HepG2 (cell line): ENCODE measurements around the gene SMIM20. TPM values are rescaled to one million over a fixed set of nuclear protein-coding genes. Genes with fewer than 3 reads are reported as not detected.

Experiments
- AGO2 ChIP-seq: fragments of 200-400 bp; formaldehyde crosslinking; optimal IDR thresholded peaks from 2 replicates; pipeline ENCODE3; 2017; ENCODE audit warnings: mild to moderate bottlenecking, low read depth, low read length, moderate library complexity
- DMAP1 ChIP-seq: IDR thresholded peaks from 2 replicates; pipeline ENCODE4 v1.6.1; 2016
- E2F5 ChIP-seq: sonication (generic); formaldehyde crosslinking; conservative IDR thresholded peaks from 2 replicates; pipeline ENCODE4 v1.4.0; 2020; ENCODE audit warnings: missing genetic modification reagents
- ELF1 ChIP-seq: sonication (generic); formaldehyde crosslinking; IDR thresholded peaks from 2 replicates; pipeline ENCODE4 v1.4.0; 2020; ENCODE audit warnings: missing genetic modification reagents
- FOXO4 ChIP-seq: sonication (generic); formaldehyde crosslinking; conservative IDR thresholded peaks from 2 replicates; pipeline ENCODE4 v1.8.1; 2023; ENCODE audit warnings: missing genetic modification reagents
- PLSCR1 ChIP-seq: sonication (generic); formaldehyde crosslinking; IDR thresholded peaks from 2 replicates; pipeline ENCODE4 v1.5.0; 2020; ENCODE audit warnings: missing genetic modification reagents, mild to moderate bottlenecking, borderline replicate concordance
- REST ChIP-seq, 2 experiments: IDR thresholded peaks; 2 replicates each; pipeline ENCODE4 v1.6.1; 2011 to 2012; ENCODE audit warnings: low read length in 2 of 2, borderline replicate concordance in 1 of 2, low read depth in 1 of 2, mild to moderate bottlenecking in 1 of 2, moderate library complexity in 1 of 2
- SRSF1 ChIP-seq: fragments of 200-400 bp; formaldehyde crosslinking; optimal IDR thresholded peaks from 2 replicates; pipeline ENCODE3; 2017; ENCODE audit warnings: mild to moderate bottlenecking, low read depth, low read length, moderate library complexity
- ZBTB42 ChIP-seq: sonication (generic); formaldehyde crosslinking; IDR thresholded peaks from 2 replicates; pipeline ENCODE4 v1.5.0; 2020; ENCODE audit warnings: mild to moderate bottlenecking, missing genetic modification reagents
- ZNF513 ChIP-seq: sonication (generic); formaldehyde crosslinking; conservative IDR thresholded peaks from 2 replicates; pipeline ENCODE4 v1.5.0; 2020; ENCODE audit warnings: missing genetic modification reagents
- ZNF530 ChIP-seq: sonication (generic); formaldehyde crosslinking; IDR thresholded peaks from 2 replicates; pipeline ENCODE4 v1.5.0; 2020; ENCODE audit warnings: low read depth, mild to moderate bottlenecking, missing genetic modification reagents
- ZNF614 ChIP-seq: IDR thresholded peaks from 2 replicates; pipeline ENCODE4 v1.6.1; 2018; ENCODE audit warnings: missing biosample characterization, missing genetic modification reagents, inconsistent platforms, borderline replicate concordance
- ZNF652 ChIP-seq: IDR thresholded peaks from 2 replicates; pipeline ENCODE4 v1.6.1; 2016; ENCODE audit warnings: low read depth, borderline replicate concordance
- ZNF703 ChIP-seq: sonication (generic); formaldehyde crosslinking; IDR thresholded peaks from 2 replicates; pipeline ENCODE4 v1.5.1; 2020; ENCODE audit warnings: missing genetic modification reagents, mild to moderate bottlenecking, moderate library complexity, borderline replicate concordance
- ZNF850 ChIP-seq: sonication (generic); formaldehyde crosslinking; conservative IDR thresholded peaks from 2 replicates; pipeline ENCODE4 v1.9.0; 2021; ENCODE audit warnings: mild to moderate bottlenecking, missing genetic modification reagents
- ZUFSP ChIP-seq: sonication (generic); formaldehyde crosslinking; IDR thresholded peaks from 2 replicates; pipeline ENCODE4 v1.9.0; 2021; ENCODE audit warnings: missing genetic modification reagents, mild to moderate bottlenecking, borderline replicate concordance
- polyA plus RNA-seq, 8 experiments: library from polyadenylated mRNA; depleted of rRNA in 3 of 8; stranded (reverse) in 7 of 8; unstranded in 1 of 8; fragments of >200 nt; fragmentation: Illumina TruSeq in 4 of 8; extraction: Trizol in 4 of 8; gene quantifications; 2 replicates each; pipeline versions ENCODE4 v1.2.1 to v1.2.3, GENCODE V29; 2011 to 2016; ENCODE audit warnings: low read depth in 4 of 8, missing spikeins in 1 of 8, mixed read lengths in 1 of 8; ENCODE audit not compliant: insufficient read depth in 1 of 8
- total RNA-seq, 5 experiments: library from RNA; depleted of rRNA; stranded (reverse); fragments of >200 nt; fragmentation: Illumina TruSeq; extraction: Trizol; gene quantifications; 2 replicates each; pipeline ENCODE4 v1.2.3, GENCODE V29; 2016; ENCODE audit warnings: low read depth in 1 of 5

Gene SMIM20
- total and polyA plus RNA-seq, 2 of the 13 experiments (the other 11 are each of a cell fraction or from before 2014, with no cell fraction given), result 26.3 to 30.2 TPM

- TF ChIP-seq ELF1 (CRISPR knock-in tag) (no peak), ZUFSP (CRISPR knock-in tag) (no peak), E2F5 (CRISPR knock-in tag) (no peak), ZNF652 (CRISPR knock-in tag) (no peak), FOXO4 (no peak), ZNF530 (CRISPR knock-in tag) (no peak), ZNF703 (CRISPR knock-in tag) (no peak), PLSCR1 (CRISPR knock-in tag) (no peak), ZNF850 (CRISPR knock-in tag) (no peak), SRSF1 (no peak), REST (IDR thresholded peaks at IDR 0.05; ENCODE audit: borderline replicate concordance in 1 of 2, low read depth in 1 of 2, low read length in 2 of 2) (no peak), AGO2 (no peak), ZBTB42 (no peak), ZNF614 (CRISPR knock-in tag) (no peak), ZNF513 (no peak), DMAP1 (CRISPR knock-in tag) (peak; percentile 2; the same call in 1 of the 2 replicates)
These were observed 791 bp downstream of the SMIM20 start (continued) for GRCh38 chr4:25914670-25915352.
